Fibroblast of villous mesenchyme (primary cell): ENCODE results near the gene LMOD1. TPM values are rescaled to one million over a fixed set of nuclear protein-coding genes. Genes with fewer than 3 reads are reported as not detected.
A peak's percentile ranks its signal among the peaks of the same experiment; 100 is the strongest.

Experiments
- DNase-seq: peaks from one replicate; pipeline ENCODE4 v3.0.0-alpha.2; 2010; ENCODE audit warnings: low read depth
- H3K4me3 ChIP-seq: 2 replicates; pipeline ENCODE4 v1.5.1; 2011; ENCODE audit warnings: low read depth, mild to moderate bottlenecking, low read length
- CTCF ChIP-seq: IDR thresholded peaks from 2 replicates; pipeline ENCODE4 v1.5.1; 2012; ENCODE audit warnings: low read depth, mild to moderate bottlenecking, low read length; ENCODE audit not compliant: insufficient read depth
- small RNA-seq: library from RNA; depleted of rRNA; stranded (forward); fragments of <200 nt; gene quantifications from one replicate; pipeline ENCODE3, GENCODE V24; 2012
- total RNA-seq: library from RNA; depleted of rRNA; stranded (reverse); fragments of >200 nt; gene quantifications from 2 replicates; pipeline ENCODE4 v1.2.3, GENCODE V29; 2012

LMOD1 gene
- total RNA-seq, 1 donor, result 50.1 TPM

- H3K4me3 ChIP-seq, result no peak overlapping the region
- no peak for TF ChIP-seq CTCF
- DNase-seq, result no peak
Measured at GRCh38 chr1:201851949-201852348, 94.4 kb downstream of the LMOD1 start.

- DNase-seq, result peak; percentile 67
- no peak for TF ChIP-seq CTCF
- H3K4me3 ChIP-seq, result no peak overlapping the region
Measured at GRCh38 chr1:201850053-201850397, 96.3 kb downstream of the LMOD1 start.

- no peak overlapping the region for H3K4me3 ChIP-seq
- no peak for TF ChIP-seq CTCF
Measured at GRCh38 chr1:201849372-201850052, 96.8 kb downstream of the LMOD1 start.

GRCh38 chr1:201848230-201848629 is 98.1 kb downstream of the LMOD1 start:
- no peak for TF ChIP-seq CTCF
- H3K4me3 ChIP-seq, result no peak overlapping the region
- no peak for DNase-seq

More at GRCh38 chr1:201849372-201850052, 96.8 kb downstream of the LMOD1 start:
- no peak for DNase-seq

- TF ChIP-seq CTCF, result no peak
- H3K4me3 ChIP-seq, result no peak overlapping the region
- no peak for DNase-seq
Measured at GRCh38 chr1:201847150-201847549, 99.2 kb downstream of the LMOD1 start.

Small RNAs within 50 kb of the gene (small RNA-seq; reads per million reads assigned to genes)
- gene MIR6739, result not detected
- gene RF00156, result not detected

Other genes with a start within 250 kb of the LMOD1 start
- 28.3 and 28.9 TPM in 2 replicates for gene IPO9, start 117.4 kb downstream of the LMOD1 start, total RNA-seq
- gene SHISA4, start 57.6 kb downstream of the LMOD1 start, total RNA-seq, result 19.0 and 25.0 TPM in 2 replicates
- 58.9 and 94.1 TPM in 2 replicates for gene TIMM17A, start 9.0 kb upstream of the LMOD1 start, total RNA-seq
- gene RNPEP, start 36.1 kb upstream of the LMOD1 start, total RNA-seq, result 77.0 and 93.7 TPM in 2 replicates
- gene ELF3, start 64.0 kb upstream of the LMOD1 start, total RNA-seq, result 0.32 and 3.9 TPM in 2 replicates
- gene GPR37L1, start 176.4 kb upstream of the LMOD1 start, total RNA-seq, result under 0.01 TPM in 1 of 2 replicates, not detected in the other
- gene ARL8A, start 198.2 kb upstream of the LMOD1 start, total RNA-seq, result 18.7 and 28.5 TPM in 2 replicates
- not detected in 2 replicates for gene PTPN7, start 214.1 kb upstream of the LMOD1 start, total RNA-seq
- gene LGR6, start 247.3 kb upstream of the LMOD1 start, total RNA-seq, result not detected in 2 replicates